BJ (cell line): ENCODE data around the gene URI1. TPM values are rescaled to one million over a fixed set of nuclear protein-coding genes. Genes with fewer than 3 reads are reported as not detected.
A peak's percentile ranks its signal among the peaks of the same experiment; 100 is the strongest.

ENCODE experiments used
- CTCF ChIA-PET: fragments of 350-600 bp; formaldehyde crosslinking; extraction: SDS; loops from one replicate; lab custom pipeline; 2021; ENCODE audit warnings: antibody characterized with exemption, inconsistent platforms; lab: Yijun Ruan, JAX
- POLR2A ChIA-PET: fragments of 300-600 bp; sonication (Branson Sonifier 250); formaldehyde crosslinking; extraction: SDS; loops from one replicate; lab custom pipeline; 2021; ENCODE audit warnings: antibody characterized with exemption; lab: Charles Lee
- DNase-seq: peaks from one replicate; pipeline ENCODE4 v3.0.0-alpha.2; 2011; ENCODE audit warnings: low read depth
- H3K27me3 ChIP-seq: 2 replicates; pipeline ENCODE4 v1.6.0; 2011; ENCODE audit warnings: low read length; ENCODE audit not compliant: control insufficient read depth, insufficient read depth
- H3K36me3 ChIP-seq: 2 replicates; pipeline ENCODE4 v1.5.1; 2011; ENCODE audit warnings: low read length; ENCODE audit not compliant: control insufficient read depth, insufficient read depth
- H3K4me3 ChIP-seq: 2 replicates; pipeline ENCODE4 v1.5.1; 2011; ENCODE audit warnings: low read depth, mild to moderate bottlenecking, control low read depth, low read length
- CTCF ChIP-seq: IDR thresholded peaks from 2 replicates; pipeline ENCODE4 v1.5.1; 2011; ENCODE audit warnings: low read depth, mild to moderate bottlenecking, control low read depth, inconsistent platforms, low read length, moderate library complexity; ENCODE audit not compliant: insufficient read depth
- polyA plus RNA-seq: library from polyadenylated mRNA; depleted of rRNA; stranded (reverse); fragments of >200 nt; gene quantifications from 2 replicates; pipeline ENCODE4 v1.2.3, GENCODE V29; 2011

The URI1 gene
- polyA plus RNA-seq, 1 experiment = 27.7 TPM

GRCh38 chr19:30044273-30045248 is 102.5 kb downstream of the URI1 start:
- ChIA-PET CTCF (interaction anchor here (0.8 to 1.8 kb wide), 2 partner anchors 8 to 99 kb away, joined by 3 to 7 read pairs; no protein-coding TSS in a partner anchor), POLR2A (no interaction called here)

GRCh38 chr19:30046522-30046921 is 104.5 kb downstream of the URI1 start:
- Histone ChIP-seq H3K27me3 (no peaks in the 10 kb centered on the region), H3K36me3 (no peaks in the 10 kb centered on the region), H3K4me3 (no peak overlapping the region)
- POLR2A ChIA-PET = interaction anchor here (0.5 kb wide), 1 partner anchor 240 kb away, joined by 5 read pairs; no protein-coding TSS in a partner anchor
- CTCF ChIA-PET = no interaction called here
- TF ChIP-seq CTCF = peak; percentile 54
- DNase-seq = no peak

More at GRCh38 chr19:30044273-30045248, 102.5 kb downstream of the URI1 start:
- no peak overlapping the region for H3K4me3 ChIP-seq
- no peaks in the 10 kb centered on the region for H3K27me3 ChIP-seq
- no peak for TF ChIP-seq CTCF
- H3K36me3 ChIP-seq = no peaks in the 10 kb centered on the region
- DNase-seq = no peak

GRCh38 chr19:30047432-30047831 is 105.4 kb downstream of the URI1 start:
- no peaks in the 10 kb centered on the region for H3K36me3 ChIP-seq
- H3K4me3 ChIP-seq = no peak overlapping the region
- H3K27me3 ChIP-seq = no peaks in the 10 kb centered on the region
- no peak for TF ChIP-seq CTCF
- no peak for DNase-seq
- CTCF ChIA-PET = no interaction called here
- POLR2A ChIA-PET = no interaction called here

GRCh38 chr19:30049226-30049625 is 107.2 kb downstream of the URI1 start:
- TF ChIP-seq CTCF = no peak
- H3K4me3 ChIP-seq = no peak overlapping the region

GRCh38 chr19:30049846-30050667 is 108.0 kb downstream of the URI1 start:
- DNase-seq = no peak
- POLR2A ChIA-PET = no interaction called here
- H3K4me3 ChIP-seq = no peak overlapping the region
- no peaks in the 10 kb centered on the region for H3K36me3 ChIP-seq
- TF ChIP-seq CTCF = no peak
- CTCF ChIA-PET = no interaction called here
- H3K27me3 ChIP-seq = no peaks in the 10 kb centered on the region

More at GRCh38 chr19:30049226-30049625, 107.2 kb downstream of the URI1 start:
- DNase-seq = no peak
- ChIA-PET CTCF (no interaction called here), POLR2A (no interaction called here)
- Histone ChIP-seq H3K36me3 (no peaks in the 10 kb centered on the region), H3K27me3 (no peaks in the 10 kb centered on the region)
